Pancreas (tissue), 10 donors: ENCODE measurements around the gene PMPCA. TPM values are rescaled to one million over a fixed set of nuclear protein-coding genes. Genes with fewer than 3 reads are reported as not detected.

ENCODE experiments used
- ATAC-seq, 4 donors: fragments of 200-7000 bp; cut with Tn5 transposase; one replicate each; pipeline versions ENCODE4 v1.8.0 to v1.9.1; 2020; ENCODE audit warnings: mild to moderate bottlenecking in 4 of 4, moderate library complexity in 4 of 4
- DNase-seq, 6 donors: peaks; one replicate each; pipeline ENCODE4 v3.0.0-alpha.2; 2020
- FAIRE-seq: peaks from 2 replicates; lab custom pipeline; 2012; peaks lifted over from hg19 to GRCh38; lab: Jason Lieb, UNC
- H3K27ac ChIP-seq, 4 donors: fragments of 200-600 bp; sonication (generic); 1 replicate in 3 of 4; 2 replicates in 1 of 4; pipeline versions ENCODE4 v1.5.0 to v1.8.0; 2020
- H3K27me3 ChIP-seq, 4 donors: fragments of 200-600 bp; one replicate each; pipeline ENCODE4 v1.8.0; 2021
- H3K36me3 ChIP-seq, 3 donors: fragments of 200-600 bp; sonication (generic) in 1 of 3; one replicate each; pipeline versions ENCODE4 v1.5.0 to v1.8.0; 2020 to 2021
- H3K4me1 ChIP-seq, 3 donors: fragments of 200-600 bp; one replicate each; pipeline ENCODE4 v1.8.0; 2021
- H3K4me3 ChIP-seq, 4 donors: fragments of 200-600 bp; sonication (generic) in 2 of 4; one replicate each; pipeline versions ENCODE4 v1.5.0 to v1.8.0; 2020 to 2021
- H3K9me3 ChIP-seq, 4 donors: fragments of 200-600 bp; one replicate each; pipeline ENCODE4 v1.8.0; 2021
- CTCF ChIP-seq, 4 donors: fragments of 200-600 bp; sonication (generic) in 3 of 4; IDR thresholded peaks; one replicate each; pipeline versions ENCODE4 v1.5.0 to v1.8.0; 2021; ENCODE audit warnings: antibody characterized with exemption in 4 of 4
- WGBS, 2 donors: extraction: QIAGEN DNeasy Blood & Tissue Kit; methylation state at CpG; one replicate each; pipeline ENCODE4 v1.1.7; 2013; 5-methylcytosine and 5-hydroxymethylcytosine counted together
- intact Hi-C, 3 donors: fragments of 100-400 bp; cut with DNase I; formaldehyde crosslinking; loops; one replicate each; pipeline versions ENCODE4 v1.11.1 to v1.14.2; 2022
- polyA plus RNA-seq, 2 donors: library from polyadenylated mRNA; stranded (reverse); fragments of 200-250 nt; gene quantifications; one replicate each; pipeline ENCODE4 v1.2.3, GENCODE V29; 2013
- total RNA-seq, 6 donors: library from RNA; stranded (reverse); fragmentation: NEBNext Ultra II Directional in 4 of 6; extraction: Animal tissue kit (Norgen Biotek cat#: 25700) in 4 of 6; gene quantifications; one replicate each; pipeline versions ENCODE4 v1.2.1 to v1.2.4, GENCODE V29; 2021 to 2023
- donor health status: healthy with polysubstance abuse.
- donor health status: DM: no; HTN: no; CAD: no; lungs with moderate emphysema.
- donor health status: DM: no; HTN: no; CAD: no.
- donor health status: control.
- donor health status: control.
- donor health status: Bipolar disorder and iron deficiency.
- donor health status: DM: yes; HTN: yes; CAD: no.
- donor health status: DM: no; HTN: no; CAD: no.
- donor health status: DM: no; HTN: no; CAD: no.
- donor health status: DM: yes; HTN: yes; CAD: no.

PMPCA gene
- total and polyA plus RNA-seq, 8 donors: 16.3 to 51.4 (median 19.5) TPM

- Histone ChIP-seq H3K27me3 (no peaks in the 10 kb centered on the region), H3K36me3 (peaks cover 0 to 37% (median 4%) of the 10 kb centered on the region in 3 donors), H3K4me1 (no peaks in the 10 kb centered on the region), H3K9me3 (no peaks in the 10 kb centered on the region), H3K4me3 (no peak overlapping the region), H3K27ac (no peak overlapping the region)
- intact Hi-C loops: no loop called here
- 89 to 92% methylated on average over 11 of the region's 11 CpGs for WGBS, 2 donors
- FAIRE-seq (no peak), DNase-seq (no peak), ATAC-seq (no peak)
- TF ChIP-seq CTCF (IDR thresholded peaks at IDR 0.05): no peak
These were observed 30.6 kb upstream of the PMPCA start for GRCh38 chr9:136379891-136380290.

- 93 to 94% methylated on average over 17 of the region's 17 CpGs for WGBS, 2 donors
- H3K4me1 ChIP-seq: no peaks in the 10 kb centered on the region
- no peaks in the 10 kb centered on the region for H3K27me3 ChIP-seq
- no peaks in the 10 kb centered on the region for H3K9me3 ChIP-seq
- intact Hi-C loops: no loop called here
- no peak for ATAC-seq
- peaks cover 0 to 37% (median 4%) of the 10 kb centered on the region in 3 donors for H3K36me3 ChIP-seq
- H3K4me3 ChIP-seq: no peak overlapping the region
- no peak for DNase-seq
- TF ChIP-seq CTCF (IDR thresholded peaks at IDR 0.05): no peak
- no peak overlapping the region for H3K27ac ChIP-seq
- no peak for FAIRE-seq
These were observed 30.1 kb upstream of the PMPCA start for GRCh38 chr9:136380381-136380780.

GRCh38 chr9:136381311-136381710, 29.1 kb upstream of the PMPCA start:
- H3K4me1 ChIP-seq: no peaks in the 10 kb centered on the region
- FAIRE-seq (no peak), ATAC-seq (no peak), DNase-seq (no peak)
- H3K27ac ChIP-seq: no peak overlapping the region
- no peak for TF ChIP-seq CTCF (IDR thresholded peaks at IDR 0.05)
- H3K27me3 ChIP-seq: no peaks in the 10 kb centered on the region
- H3K9me3 ChIP-seq: no peaks in the 10 kb centered on the region
- 88 to 89% methylated on average over 9 of the region's 9 CpGs for WGBS, 2 donors
- intact Hi-C loops: no loop called here
- peaks cover 0 to 37% (median 4%) of the 10 kb centered on the region in 3 donors for H3K36me3 ChIP-seq
- no peak overlapping the region for H3K4me3 ChIP-seq

GRCh38 chr9:136381966-136382513, 28.4 kb upstream of the PMPCA start:
- Histone ChIP-seq H3K4me1 (no peaks in the 10 kb centered on the region), H3K9me3 (no peaks in the 10 kb centered on the region), H3K27ac (no peak overlapping the region), H3K27me3 (no peaks in the 10 kb centered on the region), H3K36me3 (peaks cover 0 to 41% (median 4%) of the 10 kb centered on the region in 3 donors), H3K4me3 (no peak overlapping the region)
- DNase-seq (peak in 1 of 6 donors; percentile 23), ATAC-seq (no peak), FAIRE-seq (no peak)
- WGBS, 2 donors: 91 to 92% methylated on average over 25 of the region's 25 CpGs
- intact Hi-C loops: no loop called here
- TF ChIP-seq CTCF (IDR thresholded peaks at IDR 0.05): no peak

GRCh38 chr9:136383436-136383835, 27.0 kb upstream of the PMPCA start:
- no peak for TF ChIP-seq CTCF (IDR thresholded peaks at IDR 0.05)
- peaks cover 0 to 55% (median 4%) of the 10 kb centered on the region in 3 donors for H3K36me3 ChIP-seq
- intact Hi-C loops: no loop called here
- no peak for ATAC-seq
- no peak for FAIRE-seq
- no peak overlapping the region for H3K4me3 ChIP-seq
- H3K27ac ChIP-seq: no peak overlapping the region
- no peaks in the 10 kb centered on the region for H3K27me3 ChIP-seq
- WGBS, 2 donors: 96 to 98% methylated on average over 18 to 20 of the region's 20 CpGs
- no peaks in the 10 kb centered on the region for H3K9me3 ChIP-seq
- no peaks in the 10 kb centered on the region for H3K4me1 ChIP-seq
- no peak for DNase-seq
